ENCODE results near the gene ADISSP.
"Not testable (repeated sequence)": the region's sequence is repeated elsewhere in the genome, so short reads cannot be mapped to it uniquely, and the experiment has no call there.

ADISSP gene

GRCh38 chr20:3797592-3798372 lies 30.2 kb upstream of the ADISSP start:
- DNase-seq, result no peak

GRCh38 chr20:3797226-3797545 lies 29.6 kb upstream of the ADISSP start:
- DNase-seq, result no peak

GRCh38 chr20:3796477-3797225 lies 29.1 kb upstream of the ADISSP start:
- no peak for DNase-seq

GRCh38 chr20:3795511-3796468 lies 28.2 kb upstream of the ADISSP start, which contains the start of gene CDC25B:
Gene CDC25B (plus strand): TSS chr20:3796310. CDS start chr20:3796532, 222 bp downstream.
- DNase-seq, result peak; percentile 53 to 79

- DNase-seq, result no peak
Observed at GRCh38 chr20:3794701-3795420, 27.3 kb upstream of the ADISSP start.

- not testable (repeated sequence) for DNase-seq
Observed at GRCh38 chr20:3794168-3794567, 26.6 kb upstream of the ADISSP start.

GRCh38 chr20:3789201-3789600 lies 21.6 kb upstream of the ADISSP start:
- not testable (repeated sequence) for DNase-seq

- DNase-seq, result no peak
Observed at GRCh38 chr20:3788685-3789155, 21.2 kb upstream of the ADISSP start.

GRCh38 chr20:3787324-3788014 lies 19.9 kb upstream of the ADISSP start:
- DNase-seq, result no peak

- DNase-seq, result peak; percentile 65 to 80
Observed at GRCh38 chr20:3786665-3787323, 19.2 kb upstream of the ADISSP start, which contains the start of gene CENPB. Gene CENPB (minus strand): TSS chr20:3786740. CDS start chr20:3786483, 257 bp downstream.

GRCh38 chr20:3786126-3786484 lies 18.6 kb upstream of the ADISSP start:
- DNase-seq, result no peak

GRCh38 chr20:3785240-3786125 lies 17.9 kb upstream of the ADISSP start:
- no peak for DNase-seq

GRCh38 chr20:3784863-3785239 lies 17.3 kb upstream of the ADISSP start:
- no peak for DNase-seq

GRCh38 chr20:3784216-3784853 lies 16.8 kb upstream of the ADISSP start:
- DNase-seq, result no peak

- no peak for DNase-seq
Observed at GRCh38 chr20:3783511-3784195, 16.1 kb upstream of the ADISSP start.

GRCh38 chr20:3783068-3783489 lies 15.5 kb upstream of the ADISSP start:
- DNase-seq, result no peak

- DNase-seq, result no peak
Observed at GRCh38 chr20:3782597-3782996, 15.0 kb upstream of the ADISSP start.

GRCh38 chr20:3781153-3781910 lies 13.8 kb upstream of the ADISSP start, which contains the start of gene SPEF1:
Gene SPEF1 (minus strand): TSS chr20:3781448. CDS start chr20:3781287, 161 bp downstream.
- peak; percentile 20 to 69 for DNase-seq

Measured in bone marrow (tissue), 2 donors.